ENCODE data around the gene POTEB3.
"Not testable (repeated sequence)": the region's sequence is repeated elsewhere in the genome, so short reads cannot be mapped to it uniquely, and the experiment has no call there.

The POTEB3 gene

GRCh38 chr15:21440399-21440798 is at the start of gene POTEB3:
POTEB3 (minus strand) TSS chr15:21440499; CDS start chr15:21440011, 488 bp downstream.
- H3K4me3 ChIP-seq (ENCODE audit: low read depth, low read length), result not testable (repeated sequence)

DNA sequence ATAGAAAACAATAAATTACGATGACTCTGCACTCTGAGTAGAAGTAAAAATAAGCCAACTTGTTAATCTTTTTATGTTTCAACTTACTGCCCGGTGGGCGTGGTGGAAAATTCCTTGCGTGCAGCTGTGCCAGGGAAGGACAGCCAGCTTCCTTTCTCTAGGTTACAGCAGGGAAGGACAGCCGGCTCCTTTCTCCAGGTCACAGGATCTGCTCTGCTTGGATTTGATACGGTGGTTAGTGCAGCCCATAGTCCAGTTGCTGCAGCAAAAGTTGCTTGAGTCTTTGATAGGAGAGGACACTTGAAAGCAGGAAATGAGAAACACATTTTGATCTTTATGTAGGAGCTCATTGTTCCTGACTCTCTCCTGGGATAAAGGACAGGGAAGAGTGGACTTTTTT is 13.4 kb upstream of the POTEB3 start:
- not testable (repeated sequence) for H3K4me3 ChIP-seq (ENCODE audit: low read depth, low read length)

- not testable (repeated sequence) for H3K4me3 ChIP-seq (ENCODE audit: low read depth, low read length)
Measured at GRCh38 chr15:21451920-21452563, 11.7 kb upstream of the POTEB3 start.

DNA sequence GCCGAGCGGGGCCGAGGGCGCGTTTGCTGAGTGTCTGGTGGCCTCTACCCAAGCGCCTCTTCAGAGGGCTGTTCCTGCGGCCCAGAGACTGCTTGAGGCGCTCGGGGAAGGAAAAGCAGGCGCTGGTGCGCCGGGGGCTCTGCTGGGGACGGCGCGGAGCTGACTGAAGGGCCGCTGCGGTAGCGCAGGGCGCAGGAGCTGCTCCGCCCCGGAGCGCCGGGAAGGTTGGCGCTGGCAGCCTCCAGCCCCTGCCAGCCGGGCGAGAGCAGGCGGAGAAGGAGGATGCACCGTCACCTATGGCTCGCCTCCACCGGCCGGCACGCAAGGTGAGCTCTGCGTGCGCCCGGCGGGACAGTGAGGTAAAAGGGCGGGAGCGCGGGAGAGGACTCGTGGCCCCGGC is 11.2 kb upstream of the POTEB3 start:
- not testable (repeated sequence) for H3K4me3 ChIP-seq (ENCODE audit: low read depth, low read length)

DNA sequence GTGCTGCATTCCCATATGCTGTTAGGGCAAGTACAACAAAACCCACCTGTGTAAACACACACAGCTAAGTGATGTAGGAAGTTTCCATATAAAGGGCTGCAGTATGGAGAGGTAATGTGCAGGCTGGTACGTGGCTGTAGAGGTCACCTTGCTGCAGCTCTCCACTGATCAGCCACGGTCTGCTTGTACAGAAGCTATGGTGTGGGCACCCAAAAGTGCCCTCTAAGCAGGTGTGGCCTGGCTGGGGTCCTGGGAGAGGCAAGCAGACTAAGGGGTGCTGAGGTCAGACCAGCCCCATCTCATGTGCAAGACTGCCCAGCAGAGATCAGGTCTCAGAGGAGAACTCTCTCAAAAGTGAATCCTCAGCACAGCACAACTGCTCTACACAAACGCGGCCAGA is 32.9 kb downstream of the POTEB3 start:
- H3K4me3 ChIP-seq (ENCODE audit: low read depth, low read length), result not testable (repeated sequence)

GRCh38 chr15:21401531-21401930 is 38.8 kb downstream of the POTEB3 start:
- H3K4me3 ChIP-seq (ENCODE audit: low read depth, low read length), result not testable (repeated sequence)

DNA sequence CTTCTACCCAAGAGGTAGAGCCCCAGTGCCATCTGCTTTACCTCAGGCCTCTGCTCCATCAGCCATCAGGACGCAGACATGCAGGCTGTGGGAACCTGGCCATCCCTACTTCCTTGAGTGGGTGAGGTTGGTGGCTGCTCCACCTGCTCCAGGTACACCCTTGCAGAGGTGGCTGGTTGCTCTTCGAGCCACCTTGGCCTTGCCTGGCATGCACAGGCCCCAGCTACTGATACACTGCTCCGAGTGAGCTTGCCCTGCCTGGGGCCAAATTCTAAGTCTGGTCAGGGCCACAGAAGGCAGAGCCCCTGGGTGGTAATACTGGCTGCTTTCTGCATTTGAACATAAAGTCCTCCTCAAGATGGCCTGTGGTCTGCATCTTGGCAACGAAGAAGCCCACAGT is 41.2 kb downstream of the POTEB3 start:
- not testable (repeated sequence) for H3K4me3 ChIP-seq (ENCODE audit: low read depth, low read length)

DNA sequence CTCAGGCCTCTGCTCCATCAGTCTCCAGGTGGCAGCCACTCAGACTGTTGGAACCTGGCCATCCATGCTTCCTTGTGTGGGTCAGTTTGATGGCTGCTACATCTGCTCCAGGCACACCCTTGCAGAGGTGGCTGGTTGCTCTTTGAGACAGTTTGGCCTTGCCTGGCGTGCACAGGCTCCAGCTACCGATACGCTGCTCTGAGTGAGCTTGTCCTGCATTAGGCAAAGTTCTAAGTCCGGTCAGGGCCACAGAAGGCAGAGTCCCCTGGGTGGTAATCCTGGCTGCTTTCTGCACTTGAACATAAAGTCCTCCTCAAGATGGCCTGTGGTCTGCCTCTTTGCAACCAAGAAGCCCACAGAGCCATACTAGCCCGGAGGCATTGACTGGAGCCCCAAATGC is 41.8 kb downstream of the POTEB3 start:
- not testable (repeated sequence) for H3K4me3 ChIP-seq (ENCODE audit: low read depth, low read length)

- not testable (repeated sequence) for H3K4me3 ChIP-seq (ENCODE audit: low read depth, low read length)
Measured at GRCh38 chr15:21397656-21398055, 42.6 kb downstream of the POTEB3 start.

DNA sequence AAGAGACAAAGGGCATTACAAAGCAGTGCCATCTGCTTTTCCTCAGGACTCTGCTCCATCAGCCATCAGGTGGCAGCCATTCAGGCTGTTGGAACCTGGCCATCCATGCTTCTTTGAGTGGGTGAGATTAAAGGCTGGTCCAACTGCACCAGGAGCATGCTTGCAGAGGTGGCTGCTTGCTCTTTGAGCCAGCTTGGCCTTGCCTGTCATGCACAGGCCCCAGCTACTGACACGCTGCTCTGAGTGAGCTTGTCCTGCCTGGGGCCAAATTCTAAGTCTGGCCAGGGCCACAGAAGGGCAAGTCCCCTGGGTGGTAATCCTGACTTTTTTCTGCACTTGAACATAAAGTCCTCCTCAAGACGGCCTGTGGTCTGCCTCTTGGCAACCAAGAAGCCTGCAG is 43.1 kb downstream of the POTEB3 start:
- not testable (repeated sequence) for H3K4me3 ChIP-seq (ENCODE audit: low read depth, low read length)

GRCh38 chr15:21385961-21386360 is 54.3 kb downstream of the POTEB3 start:
- H3K4me3 ChIP-seq (ENCODE audit: low read depth, low read length), result not testable (repeated sequence)

DNA sequence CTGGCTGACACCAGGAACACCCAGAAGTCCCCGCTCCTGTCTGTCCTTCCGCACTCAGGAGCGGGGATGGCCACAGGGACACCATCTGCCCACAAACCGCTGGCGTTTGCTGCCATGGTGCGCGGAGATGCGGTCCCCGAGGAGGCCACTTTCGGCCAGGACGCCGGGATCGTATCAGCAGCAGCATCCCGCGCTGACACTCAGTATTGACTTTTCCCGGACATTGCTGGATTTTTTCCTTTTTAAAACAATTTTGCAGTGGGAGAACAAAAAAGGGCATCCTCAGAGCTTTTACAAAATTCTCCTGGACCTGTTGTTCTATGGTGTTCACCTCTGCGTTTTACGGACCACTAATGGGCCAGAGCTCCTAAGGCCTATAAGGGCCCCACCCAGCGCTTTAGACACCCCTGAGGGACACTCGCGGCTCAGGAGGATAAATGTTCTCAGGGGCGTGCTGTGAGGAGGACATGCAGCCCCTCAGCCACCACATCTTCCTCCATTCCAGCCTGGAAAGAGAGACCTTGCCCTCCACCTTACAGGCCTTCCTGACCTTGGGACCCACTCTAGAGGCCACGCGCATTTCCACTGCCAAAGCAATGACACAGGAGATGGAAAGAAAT is 56.3 kb downstream of the POTEB3 start:
- H3K4me3 ChIP-seq (ENCODE audit: low read depth, low read length), result not testable (repeated sequence)

- H3K4me3 ChIP-seq (ENCODE audit: low read depth, low read length), result not testable (repeated sequence)
Measured at GRCh38 chr15:21373682-21374081, 66.6 kb downstream of the POTEB3 start.

DNA sequence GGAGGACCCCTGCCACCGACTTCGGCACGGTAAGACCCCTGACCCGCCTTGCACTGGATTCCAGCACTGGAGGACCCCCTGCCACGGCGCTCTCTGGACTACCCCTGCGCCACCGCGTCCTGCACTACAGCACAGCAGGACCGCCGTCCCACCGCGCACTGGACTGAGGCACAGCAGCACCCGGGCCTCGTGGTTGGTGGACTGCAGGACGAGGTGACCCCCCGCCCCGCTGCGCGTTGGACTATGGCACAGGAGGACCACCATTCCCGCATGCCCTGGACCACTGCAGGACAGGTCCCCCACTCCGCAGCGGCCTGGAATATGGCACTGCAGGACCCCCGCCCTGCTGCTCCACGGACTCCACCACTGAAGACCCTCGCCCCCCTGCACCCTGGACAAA is 71.1 kb downstream of the POTEB3 start:
- H3K4me3 ChIP-seq (ENCODE audit: low read depth, low read length), result not testable (repeated sequence)

DNA sequence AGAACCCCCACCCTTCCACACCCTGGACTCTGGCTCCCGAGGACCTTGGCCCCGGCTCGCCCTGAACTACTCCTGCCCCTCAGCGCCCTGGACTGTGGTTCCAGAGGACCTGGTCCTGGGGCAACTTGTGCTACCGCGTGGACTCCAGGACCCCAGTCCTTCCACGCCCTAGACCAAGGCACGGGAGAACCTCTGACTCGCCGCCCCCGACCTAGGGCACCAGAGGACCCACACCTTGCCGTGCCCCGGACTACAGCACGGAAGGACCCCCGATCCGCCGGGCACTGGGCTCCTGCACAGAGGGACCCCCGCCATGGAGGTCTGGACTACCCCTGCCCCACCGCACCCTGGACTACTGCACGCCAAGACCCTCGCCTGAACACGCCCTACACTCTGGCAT is 71.7 kb downstream of the POTEB3 start:
- H3K4me3 ChIP-seq (ENCODE audit: low read depth, low read length), result not testable (repeated sequence)
